HL-60 (cell line): ENCODE data around the gene ANO7.

Experiments
- DNase-seq, 2 experiments: peaks; one replicate each; pipeline ENCODE4 v3.0.0-alpha.2; 2010 to 2020; ENCODE audit warnings: low read depth in 1 of 2, low spot score in 1 of 2
- H3K27ac ChIP-seq: fragments of 250-450 bp; sonication (Bioruptor Pico); replicated peaks from 2 replicates; pipeline ENCODE4 v1.5.1; 2020; ENCODE audit warnings: mild to moderate bottlenecking, moderate library complexity
- H3K27me3 ChIP-seq: fragments of 250-450 bp; sonication (Bioruptor Pico); 2 replicates; pipeline ENCODE4 v1.5.1; 2021; ENCODE audit warnings: mild to moderate bottlenecking, moderate library complexity; ENCODE audit not compliant: insufficient read depth, poor library complexity, severe bottlenecking
- H3K4me3 ChIP-seq: replicated peaks from 2 replicates; pipeline ENCODE4 v1.5.1; 2011; ENCODE audit warnings: mild to moderate bottlenecking, control low read depth, low read length; ENCODE audit not compliant: insufficient read depth
- GABPA ChIP-seq: IDR thresholded peaks from 2 replicates; pipeline ENCODE4 v1.6.1; 2012; ENCODE audit warnings: low read depth
- POLR2AphosphoS5 ChIP-seq: IDR thresholded peaks from 2 replicates; pipeline ENCODE4 v1.6.1; 2012; ENCODE audit warnings: low read depth
- REST ChIP-seq: IDR thresholded peaks from 2 replicates; pipeline ENCODE4 v1.6.1; 2012; ENCODE audit warnings: low read depth; ENCODE audit not compliant: insufficient replicate concordance
- SPI1 ChIP-seq: IDR thresholded peaks from 2 replicates; pipeline ENCODE4 v1.6.1; 2012; ENCODE audit warnings: low read depth, mild to moderate bottlenecking, borderline replicate concordance
- TF ChIP-seq, protein P1 (sequence below): IDR thresholded peaks from one replicate; pipeline ENCODE4 v1.5.1; 2011; ENCODE audit warnings: low read length, control low read depth, inconsistent platforms; ENCODE audit not compliant: insufficient read depth

ANO7 gene

DNA sequence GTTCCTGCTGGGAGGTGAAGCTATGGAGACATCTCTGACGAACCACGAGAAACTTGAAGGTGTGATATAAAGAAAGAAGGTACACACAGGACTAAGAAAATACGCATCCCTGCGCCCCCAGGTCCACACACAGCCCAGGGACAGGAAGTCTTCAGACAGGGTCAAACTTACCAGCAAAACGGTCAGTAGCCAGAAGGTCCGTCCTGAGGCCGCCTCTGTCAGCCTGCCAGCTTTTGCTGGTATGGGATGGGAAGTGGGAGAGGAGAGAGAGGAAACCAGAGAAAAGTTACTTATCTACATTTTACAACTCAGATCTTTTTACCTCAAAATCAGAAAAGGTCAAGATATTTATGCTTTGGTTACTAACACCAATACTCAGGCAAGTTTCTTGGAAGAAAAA is 79.8 kb downstream of the ANO7 start:
- H3K4me3 ChIP-seq = no peak overlapping the region
- TF ChIP-seq SPI1 (no peak), POLR2AphosphoS5 (no peak), REST (no peak), GABPA (no peak)
- TF ChIP-seq, protein P1, sequence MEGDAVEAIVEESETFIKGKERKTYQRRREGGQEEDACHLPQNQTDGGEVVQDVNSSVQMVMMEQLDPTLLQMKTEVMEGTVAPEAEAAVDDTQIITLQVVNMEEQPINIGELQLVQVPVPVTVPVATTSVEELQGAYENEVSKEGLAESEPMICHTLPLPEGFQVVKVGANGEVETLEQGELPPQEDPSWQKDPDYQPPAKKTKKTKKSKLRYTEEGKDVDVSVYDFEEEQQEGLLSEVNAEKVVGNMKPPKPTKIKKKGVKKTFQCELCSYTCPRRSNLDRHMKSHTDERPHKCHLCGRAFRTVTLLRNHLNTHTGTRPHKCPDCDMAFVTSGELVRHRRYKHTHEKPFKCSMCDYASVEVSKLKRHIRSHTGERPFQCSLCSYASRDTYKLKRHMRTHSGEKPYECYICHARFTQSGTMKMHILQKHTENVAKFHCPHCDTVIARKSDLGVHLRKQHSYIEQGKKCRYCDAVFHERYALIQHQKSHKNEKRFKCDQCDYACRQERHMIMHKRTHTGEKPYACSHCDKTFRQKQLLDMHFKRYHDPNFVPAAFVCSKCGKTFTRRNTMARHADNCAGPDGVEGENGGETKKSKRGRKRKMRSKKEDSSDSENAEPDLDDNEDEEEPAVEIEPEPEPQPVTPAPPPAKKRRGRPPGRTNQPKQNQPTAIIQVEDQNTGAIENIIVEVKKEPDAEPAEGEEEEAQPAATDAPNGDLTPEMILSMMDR = no peak
- H3K27me3 ChIP-seq = no peaks in the 10 kb centered on the region
- no peak overlapping the region for H3K27ac ChIP-seq
- no peak for DNase-seq

DNA sequence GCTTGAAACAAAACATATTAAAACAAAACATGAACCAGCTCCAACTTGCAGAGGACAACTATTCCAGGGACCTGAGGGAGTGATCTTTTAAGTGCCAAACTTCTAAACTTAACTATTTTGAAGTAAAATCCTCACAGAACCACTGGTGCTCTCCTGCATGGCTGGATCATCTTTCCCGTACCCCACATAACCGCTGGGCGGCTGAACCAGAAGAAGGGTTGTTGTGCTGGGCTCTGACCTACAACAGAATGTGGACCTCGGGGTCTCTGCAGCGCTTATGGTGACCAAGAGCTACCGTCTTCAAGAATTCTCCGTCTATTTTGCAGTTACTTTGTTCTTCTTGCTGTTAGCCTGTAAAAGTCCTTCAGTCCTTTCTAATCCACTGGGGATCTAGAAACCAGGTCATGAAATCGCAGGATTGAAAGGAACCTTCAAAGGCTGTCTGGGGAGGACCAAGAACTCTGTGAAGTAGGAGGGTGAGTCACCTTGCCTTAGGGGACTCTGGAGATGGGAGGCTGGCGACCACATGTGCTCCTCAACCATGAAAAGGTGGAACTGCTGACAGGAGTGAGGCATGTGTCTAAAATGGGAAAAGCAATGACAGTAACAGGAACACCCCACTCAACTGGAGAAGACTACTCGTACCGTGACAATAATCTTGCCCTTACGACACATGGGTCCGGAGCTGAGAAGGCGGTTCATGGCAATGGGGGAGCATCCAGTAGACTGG is 80.4 kb downstream of the ANO7 start:
- TF ChIP-seq REST = no peak
- no peak for TF ChIP-seq GABPA
- TF ChIP-seq SPI1 = no peak
- TF ChIP-seq, protein P1 = no peak
- no peak for TF ChIP-seq POLR2AphosphoS5

GRCh38 chr2:241269707-241270520 is 81.4 kb downstream of the ANO7 start:
- H3K27me3 ChIP-seq = no peaks in the 10 kb centered on the region
- DNase-seq = no peak
- TF ChIP-seq SPI1 (no peak), REST (no peak)
- no peak overlapping the region for H3K27ac ChIP-seq
- H3K4me3 ChIP-seq = no peak overlapping the region

More for the DNA sequence above, 80.4 kb downstream of the ANO7 start:
- Histone ChIP-seq H3K27me3 (no peaks in the 10 kb centered on the region), H3K27ac (no peak overlapping the region), H3K4me3 (no peak overlapping the region)
- DNase-seq = no peak
